H1 (cell line): Measurements from ENCODE around the gene CDCA4. TPM values are rescaled to one million over a fixed set of nuclear protein-coding genes. Genes with fewer than 3 reads are reported as not detected.
A peak's percentile ranks its signal among the peaks of the same experiment; 100 is the strongest.

Source experiments
- CTCF ChIA-PET: fragments of 300-600 bp; sonication (Branson Sonifier 250); formaldehyde crosslinking; loops from one replicate; lab custom pipeline; 2021; ENCODE audit not compliant: partially characterized antibody; lab: Charles Lee
- POLR2A ChIA-PET: fragments of 300-600 bp; sonication (Branson Sonifier 250); formaldehyde crosslinking; loops from one replicate; lab custom pipeline; 2021; ENCODE audit warnings: inconsistent platforms; ENCODE audit not compliant: partially characterized antibody; lab: Charles Lee
- DNase-seq, 2 experiments: peaks; one replicate each; pipeline versions ENCODE4 v3.0.0 to v3.0.0-alpha.2; 2010 to 2022; ENCODE audit warnings: low spot score in 2 of 2, low read depth in 1 of 2, mixed read lengths in 1 of 2
- FAIRE-seq: peaks from 2 replicates; lab custom pipeline; 2011; peaks lifted over from hg19 to GRCh38; lab: Jason Lieb, UNC
- H2AFZ ChIP-seq: 2 replicates; pipeline ENCODE4 v1.8.1; 2012; ENCODE audit warnings: low read length, inconsistent platforms
- H2AK5ac ChIP-seq: 2 replicates; pipeline ENCODE4 v1.6.1; 2013; ENCODE audit warnings: low read depth, low read length
- H2BK120ac ChIP-seq: replicated peaks from 2 replicates; pipeline ENCODE3; 2013; ENCODE audit warnings: low read depth, low read length, inconsistent platforms
- H2BK12ac ChIP-seq: 2 replicates; pipeline ENCODE4 v1.6.1; 2013; ENCODE audit warnings: low read depth, low read length
- H2BK15ac ChIP-seq: 2 replicates; pipeline ENCODE4 v1.6.1; 2013; ENCODE audit warnings: low read length
- H2BK20ac ChIP-seq: 2 replicates; pipeline ENCODE4 v1.6.1; 2013; ENCODE audit warnings: low read length
- H2BK5ac ChIP-seq: 2 replicates; pipeline ENCODE4 v1.6.1; 2013; ENCODE audit warnings: low read depth, low read length
- H3K14ac ChIP-seq: 2 replicates; pipeline ENCODE4 v1.6.1; 2013; ENCODE audit warnings: inconsistent platforms; ENCODE audit not compliant: insufficient read length
- H3K18ac ChIP-seq: 2 replicates; pipeline ENCODE4 v1.6.1; 2013; ENCODE audit warnings: low read length; ENCODE audit errors: extremely low read depth
- H3K23ac ChIP-seq: 2 replicates; pipeline ENCODE4 v1.6.1; 2013; ENCODE audit warnings: inconsistent platforms; ENCODE audit not compliant: insufficient read length
- H3K23me2 ChIP-seq: 2 replicates; pipeline ENCODE4 v1.6.1; 2013; ENCODE audit warnings: low read depth, low read length
- H3K27ac ChIP-seq: 2 replicates; pipeline ENCODE4 v1.6.1; 2011; ENCODE audit warnings: low read depth, low read length, inconsistent platforms
- H3K27me3 ChIP-seq, 4 experiments: replicated peaks in 1 of 4; 1 replicate in 1 of 4; 2 replicates in 3 of 4; pipeline versions ENCODE4 v1.6.1 to v1.8.1; 2011 to 2013; ENCODE audit warnings: low read length in 3 of 4, mild to moderate bottlenecking in 3 of 4, inconsistent platforms in 2 of 4, mixed read lengths in 2 of 4, moderate library complexity in 1 of 4; ENCODE audit not compliant: control insufficient read depth in 3 of 4, insufficient read depth in 3 of 4; ENCODE audit errors: extremely low read depth in 1 of 4
- H3K36me3 ChIP-seq, 4 experiments: 2 replicates each; pipeline versions ENCODE4 v1.6.1 to v1.8.1; 2011 to 2013; ENCODE audit warnings: mild to moderate bottlenecking in 4 of 4, low read length in 3 of 4, moderate library complexity in 2 of 4, control low read depth in 1 of 4, inconsistent platforms in 1 of 4; ENCODE audit not compliant: insufficient read depth in 4 of 4, control insufficient read depth in 2 of 4
- H3K4ac ChIP-seq: replicated peaks from 2 replicates; pipeline ENCODE3; 2013; ENCODE audit warnings: low read length, low read depth, mixed read lengths, inconsistent platforms; ENCODE audit not compliant: insufficient read length
- H3K4me1 ChIP-seq, 4 experiments: replicated peaks in 1 of 4; 1 replicate in 1 of 4; 2 replicates in 3 of 4; pipeline versions ENCODE4 v1.6.1 to v1.8.1; 2011 to 2013; ENCODE audit warnings: low read length in 3 of 4, inconsistent platforms in 2 of 4, mixed read lengths in 1 of 4; ENCODE audit not compliant: insufficient read depth in 4 of 4, control insufficient read depth in 3 of 4
- H3K4me2 ChIP-seq, 2 experiments: 2 replicates each; pipeline versions ENCODE4 v1.6.1 to v1.8.1; 2011 to 2013; ENCODE audit warnings: low read depth in 2 of 2, low read length in 2 of 2, control low read depth in 1 of 2, inconsistent platforms in 1 of 2, mild to moderate bottlenecking in 1 of 2; ENCODE audit not compliant: insufficient read depth in 1 of 2
- H3K4me3 ChIP-seq, 4 experiments: fragments of 200-600, 300-600 bp in 1 of 4; sonication (generic), shearing (Covaris generic), sonication (Bioruptor Twin) in 1 of 4; 2 replicates each; pipeline versions ENCODE4 v1.5.1 to v1.8.1; 2011 to 2016; ENCODE audit warnings: low read length in 4 of 4, low read depth in 3 of 4, control low read depth in 2 of 4, inconsistent platforms in 2 of 4, mild to moderate bottlenecking in 2 of 4, mixed read lengths in 1 of 4, moderate library complexity in 1 of 4; ENCODE audit not compliant: insufficient read depth in 2 of 4; ENCODE audit errors: extremely low read depth in 1 of 4
- H3K56ac ChIP-seq: replicated peaks from 2 replicates; pipeline ENCODE3; 2013; ENCODE audit warnings: low read depth, mild to moderate bottlenecking, mixed read lengths, low read length, inconsistent platforms; ENCODE audit not compliant: insufficient read length
- H3K79me1 ChIP-seq: 2 replicates; pipeline ENCODE4 v1.6.1; 2013; ENCODE audit warnings: low read depth, low read length, control low read depth
- H3K79me2 ChIP-seq, 2 experiments: 2 replicates each; pipeline versions ENCODE4 v1.6.1 to v1.8.1; 2012 to 2013; ENCODE audit warnings: low read length in 2 of 2, mild to moderate bottlenecking in 2 of 2, inconsistent platforms in 1 of 2; ENCODE audit not compliant: insufficient read depth in 2 of 2, control insufficient read depth in 1 of 2
- H3K9ac ChIP-seq, 4 experiments: replicated peaks in 1 of 4; 1 replicate in 1 of 4; 2 replicates in 3 of 4; pipeline versions ENCODE4 v1.6.1 to v1.8.1; 2011 to 2013; ENCODE audit warnings: low read depth in 3 of 4, low read length in 3 of 4, control low read depth in 2 of 4, mild to moderate bottlenecking in 2 of 4, moderate library complexity in 2 of 4, inconsistent platforms in 1 of 4; ENCODE audit errors: extremely low read depth in 1 of 4
- H3K9me3 ChIP-seq, 2 experiments: 2 replicates each; pipeline versions ENCODE4 v1.6.1 to v1.8.1; 2012 to 2013; ENCODE audit warnings: mild to moderate bottlenecking in 2 of 2, moderate library complexity in 2 of 2, control low read depth in 1 of 2, inconsistent platforms in 1 of 2, low read depth in 1 of 2, low read length in 1 of 2, mixed read lengths in 1 of 2; ENCODE audit not compliant: insufficient read depth in 2 of 2
- H4K20me1 ChIP-seq, 2 experiments: replicated peaks in 1 of 2; 2 replicates each; pipeline versions ENCODE3 to v1.8.1; 2011 to 2013; ENCODE audit warnings: inconsistent platforms in 2 of 2, low read length in 2 of 2, mild to moderate bottlenecking in 1 of 2; ENCODE audit not compliant: insufficient read depth in 2 of 2, control insufficient read depth in 1 of 2
- H4K5ac ChIP-seq: 2 replicates; pipeline ENCODE4 v1.6.1; 2013; ENCODE audit warnings: low read length, low read depth, mixed read lengths, inconsistent platforms; ENCODE audit not compliant: insufficient read length
- H4K8ac ChIP-seq: 2 replicates; pipeline ENCODE4 v1.8.0; 2013; ENCODE audit warnings: mild to moderate bottlenecking, moderate library complexity, low read length, inconsistent platforms; ENCODE audit not compliant: insufficient read depth; ENCODE audit errors: extremely low read depth
- H4K91ac ChIP-seq: replicated peaks from 2 replicates; pipeline ENCODE3; 2013; ENCODE audit warnings: low read length, mixed read lengths, inconsistent platforms; ENCODE audit not compliant: insufficient read length
- BCL11A ChIP-seq, 2 experiments: IDR thresholded peaks; one replicate each; pipeline ENCODE4 v1.6.1; 2011; ENCODE audit warnings: low read depth in 2 of 2, low read length in 2 of 2, mild to moderate bottlenecking in 2 of 2
- CHD1 ChIP-seq: IDR thresholded peaks from 2 replicates; pipeline ENCODE4 v1.6.1; 2012; ENCODE audit warnings: low read depth, low read length, improper control_type of control experiment
- GABPA ChIP-seq: IDR thresholded peaks from 2 replicates; pipeline ENCODE4 v1.6.1; 2011; ENCODE audit warnings: mild to moderate bottlenecking, low read length, moderate library complexity, borderline replicate concordance; ENCODE audit not compliant: insufficient read depth
- JUND ChIP-seq: IDR thresholded peaks from 2 replicates; pipeline ENCODE4 v1.6.1; 2011; ENCODE audit warnings: mild to moderate bottlenecking, improper control_type of control experiment, low read length
- SP4 ChIP-seq: IDR thresholded peaks from 2 replicates; pipeline ENCODE4 v1.6.1; 2012; ENCODE audit warnings: low read length, inconsistent platforms
- WGBS, 2 experiments: shearing (Covaris generic) in 1 of 2; methylation state at CpG; one replicate each; pipeline versions ENCODE4 v1.1.6 to v1.1.7; 2013 to 2015; ENCODE audit warnings: low lambda C conversion rate in 2 of 2, mixed read lengths in 2 of 2, inconsistent platforms in 1 of 2, low coverage in 1 of 2, missing lambda C conversion rate in 1 of 2; ENCODE audit not compliant: insufficient replicate concordance in 2 of 2, insufficient coverage in 1 of 2, insufficient read length in 1 of 2; ENCODE audit errors: extremely low coverage in 1 of 2, missing lambda C conversion rate in 1 of 2; 5-methylcytosine and 5-hydroxymethylcytosine counted together
- polyA plus RNA-seq, 7 experiments: library from polyadenylated mRNA; depleted of rRNA in 3 of 7; stranded (reverse) in 5 of 7; unstranded in 2 of 7; fragments of >200 nt in 5 of 7; fragments of 200-250 nt in 2 of 7; gene quantifications; 1 replicate in 5 of 7; 2 replicates in 1 of 7; 4 replicates in 1 of 7; pipeline versions ENCODE4 v1.2.1 to v1.2.3, GENCODE V29; 2011 to 2013; ENCODE audit warnings: missing spikeins in 2 of 7, mixed read lengths in 2 of 7
- total RNA-seq: library from RNA; stranded (reverse); fragmentation: NEBNext Ultra II Directional; extraction: Animal tissue kit (Norgen Biotek cat#: 25700); gene quantifications from 2 replicates; pipeline ENCODE4 v1.2.1, GENCODE V29; 2021

CDCA4 gene
- total and polyA plus RNA-seq, 2 of the 8 experiments (the other 6 are each of a cell fraction or from before 2014, with no cell fraction given): 49.9 to 62.4 TPM

GRCh38 chr14:104972301-104973134, 48.4 kb downstream of the CDCA4 start:
- peak overlapping the region; percentile 78 for H3K4ac ChIP-seq
- no peak overlapping the region for H3K56ac ChIP-seq
- DNase-seq (no peak), FAIRE-seq (no peak)
- peaks cover 0 to 17% (median 9%) of the 10 kb centered on the region in 4 experiments; a peak in 5 of 7 replicates for H3K4me1 ChIP-seq
- H2AFZ ChIP-seq: no peak overlapping the region
- H3K79me2 ChIP-seq: no peaks in the 10 kb centered on the region
- H2BK20ac ChIP-seq: no peak overlapping the region; the same call in 1 of the 2 replicates
- CTCF ChIA-PET: interaction anchor here (0.6 to 11.5 kb wide), 9 partner anchors 12 to 109 kb away, joined by 3 to 161 read pairs (median 4); no protein-coding TSS in a partner anchor
- H3K4me2 ChIP-seq: no peak overlapping the region
- 0 out of 2 replicates have a peak overlapping the region, but pooled peaks have one; percentile 61 for H2BK15ac ChIP-seq
- POLR2A ChIA-PET: no interaction called here
- TF ChIP-seq GABPA (no peak), SP4 (no peak), JUND (no peak), BCL11A (IDR thresholded peaks at IDR 0.05; ENCODE audit: low read depth in 2 of 2, low read length in 2 of 2) (no peak), CHD1 (no peak)
- 0 out of 2 replicates have a peak overlapping the region, but pooled peaks have one; percentile 24 for H2BK5ac ChIP-seq
- H2BK120ac ChIP-seq: no peak overlapping the region
- H3K36me3 ChIP-seq: no peaks in the 10 kb centered on the region
- no peaks in the 10 kb centered on the region for H3K9me3 ChIP-seq
- H3K79me1 ChIP-seq: no peaks in the 10 kb centered on the region
- no peak overlapping the region for H3K4me3 ChIP-seq
- no peak overlapping the region for H3K23ac ChIP-seq
- no peak overlapping the region for H4K91ac ChIP-seq
- peaks cover 4 to 5% of the 10 kb centered on the region in 2 experiments for H4K20me1 ChIP-seq
- no peak overlapping the region for H3K27ac ChIP-seq
- H3K23me2 ChIP-seq: peaks cover 3% of the 10 kb centered on the region; the same call in 1 of the 2 replicates
- H3K27me3 ChIP-seq: peaks cover 11 to 14% (median 13%) of the 10 kb centered on the region in 4 experiments; a peak in 6 of 7 replicates
- no peak overlapping the region; the same call in none of the 2 replicates for H3K18ac ChIP-seq
- peak overlapping the region; percentile 80; the same call in 1 of the 2 replicates for H2BK12ac ChIP-seq
- no peak overlapping the region for H4K5ac ChIP-seq
- H4K8ac ChIP-seq: no peak overlapping the region; the same call in 1 of the 2 replicates
- WGBS, 2 experiments: 90% methylated on average over 23 of the region's 28 CpGs; no CpG with 5 or more reads in 1 of the 2 experiments
- H3K14ac ChIP-seq: no peak overlapping the region
- no peak overlapping the region; a peak in 1 of 7 replicates for H3K9ac ChIP-seq
- H2AK5ac ChIP-seq: no peak overlapping the region
